ENCODE data around the gene EEF2KMT. TPM values are rescaled to one million over a fixed set of nuclear protein-coding genes. Genes with fewer than 3 reads are reported as not detected.
"Not testable (repeated sequence)": the region's sequence is repeated elsewhere in the genome, so short reads cannot be mapped to it uniquely, and the experiment has no call there.

Gene EEF2KMT
- polyA plus RNA-seq, 4 donors = 12.3 to 14.7 (median 13.7) TPM

GRCh38 chr16:5096437-5097060, 1.0 kb downstream of the EEF2KMT start:
- not testable (repeated sequence) for DNase-seq (ENCODE audit: low read depth in 4 of 4, low spot score in 3 of 4)

GRCh38 chr16:5095145-5095830, 2.3 kb downstream of the EEF2KMT start:
- not testable (repeated sequence) for DNase-seq (ENCODE audit: low read depth in 4 of 4, low spot score in 3 of 4)

- DNase-seq (ENCODE audit: low read depth in 4 of 4, low spot score in 3 of 4) = not testable (repeated sequence)
These were observed 3.8 kb downstream of the EEF2KMT start for GRCh38 chr16:5093746-5094145.

- DNase-seq (ENCODE audit: low read depth in 4 of 4, low spot score in 3 of 4) = not testable (repeated sequence)
These were observed 4.5 kb downstream of the EEF2KMT start for GRCh38 chr16:5093081-5093480.

- not testable (repeated sequence) for DNase-seq (ENCODE audit: low read depth in 4 of 4, low spot score in 3 of 4)
These were observed 7.0 kb downstream of the EEF2KMT start for GRCh38 chr16:5090592-5090991.

- DNase-seq (ENCODE audit: low read depth in 4 of 4, low spot score in 3 of 4) = not testable (repeated sequence)
These were observed 7.6 kb downstream of the EEF2KMT start for GRCh38 chr16:5089911-5090555.

- DNase-seq (ENCODE audit: low read depth in 4 of 4, low spot score in 3 of 4) = not testable (repeated sequence)
These were observed 8.7 kb downstream of the EEF2KMT start for GRCh38 chr16:5088936-5089335.

- not testable (repeated sequence) for DNase-seq (ENCODE audit: low read depth in 4 of 4, low spot score in 3 of 4)
These were observed 9.4 kb downstream of the EEF2KMT start for GRCh38 chr16:5088086-5088790.

GRCh38 chr16:5085716-5086115, 11.9 kb downstream of the EEF2KMT start:
- DNase-seq (ENCODE audit: low read depth in 4 of 4, low spot score in 3 of 4) = not testable (repeated sequence)

GRCh38 chr16:5084802-5085201, 12.8 kb downstream of the EEF2KMT start:
- not testable (repeated sequence) for DNase-seq (ENCODE audit: low read depth in 4 of 4, low spot score in 3 of 4)

- DNase-seq (ENCODE audit: low read depth in 4 of 4, low spot score in 3 of 4) = not testable (repeated sequence)
These were observed 13.4 kb downstream of the EEF2KMT start for GRCh38 chr16:5084099-5084731.

GRCh38 chr16:5083646-5084045, 13.9 kb downstream of the EEF2KMT start:
- DNase-seq (ENCODE audit: low read depth in 4 of 4, low spot score in 3 of 4) = not testable (repeated sequence)

- DNase-seq (ENCODE audit: low read depth in 4 of 4, low spot score in 3 of 4) = not testable (repeated sequence)
These were observed 16.6 kb downstream of the EEF2KMT start for GRCh38 chr16:5080996-5081395.

GRCh38 chr16:5080461-5080860, 17.1 kb downstream of the EEF2KMT start:
- not testable (repeated sequence) for DNase-seq (ENCODE audit: low read depth in 4 of 4, low spot score in 3 of 4)

GRCh38 chr16:5078626-5079025, 19.0 kb downstream of the EEF2KMT start:
- no peak for DNase-seq (ENCODE audit: low read depth in 4 of 4, low spot score in 3 of 4)

- no peak for DNase-seq (ENCODE audit: low read depth in 4 of 4, low spot score in 3 of 4)
These were observed 20.3 kb downstream of the EEF2KMT start for GRCh38 chr16:5077304-5077703.

GRCh38 chr16:5075637-5076036, 22.0 kb downstream of the EEF2KMT start:
- DNase-seq (ENCODE audit: low read depth in 4 of 4, low spot score in 3 of 4) = no peak

- DNase-seq (ENCODE audit: low read depth in 4 of 4, low spot score in 3 of 4) = not testable (repeated sequence)
These were observed 23.8 kb downstream of the EEF2KMT start for GRCh38 chr16:5073771-5074170.

GRCh38 chr16:5073279-5073629, 24.3 kb downstream of the EEF2KMT start:
- no peak for DNase-seq (ENCODE audit: low read depth in 4 of 4, low spot score in 3 of 4)
